Measurements from ENCODE around the gene DDIT4. TPM values are rescaled to one million over a fixed set of nuclear protein-coding genes. Genes with fewer than 3 reads are reported as not detected.

Gene DDIT4
- total and polyA plus RNA-seq, 2 experiments from 2014 or later: 114 to 136 TPM

GRCh38 chr10:72322280-72323058 is 48.7 kb downstream of the DDIT4 start (continued):
- no peak for TF ChIP-seq ZNF462 (CRISPR knock-in tag; IDR thresholded peaks at IDR 0.05)

GRCh38 chr10:72323108-72323749 is 49.5 kb downstream of the DDIT4 start:
- Mint-ChIP-seq H3K9me3 (no peaks in the 10 kb centered on the region; the same call in 1 of the 3 replicates), H3K27ac (no peak overlapping the region), H3K27me3 (ENCODE audit: insufficient read depth, low read depth, poor library complexity) (peaks cover 32% of the 10 kb centered on the region), H3K4me3 (no peak overlapping the region), H3K36me3 (ENCODE audit: low read depth) (no peaks in the 10 kb centered on the region; the same call in 2 of the 3 replicates), H3K4me1 (peaks cover 52% of the 10 kb centered on the region)
- no peak overlapping the region for H3K27ac ChIP-seq (ENCODE audit: low read depth)
- no peaks in the 10 kb centered on the region for H3K36me3 ChIP-seq (ENCODE audit: insufficient read depth)
- peaks cover 27% of the 10 kb centered on the region for H3K4me1 ChIP-seq (ENCODE audit: insufficient read depth)
- DNase-seq (ENCODE audit: low spot score) (no peak), ATAC-seq (no peak)
- peaks cover 13% of the 10 kb centered on the region for H3F3A ChIP-seq (replicated peaks; ENCODE audit: low read depth)
- H2AFZ ChIP-seq: no peak overlapping the region
- no peaks in the 10 kb centered on the region for H3K9me2 ChIP-seq (ENCODE audit: insufficient read depth)
- H3K27me3 ChIP-seq (ENCODE audit: insufficient read depth): no peaks in the 10 kb centered on the region
- no peaks in the 10 kb centered on the region for H3K79me2 ChIP-seq (replicated peaks; ENCODE audit: insufficient read depth)
- no peak overlapping the region for H3K4me3 ChIP-seq
- H4K20me1 ChIP-seq (replicated peaks; ENCODE audit: insufficient read depth): no peaks in the 10 kb centered on the region
- H3K4me2 ChIP-seq: no peak overlapping the region
- no peak for TF ChIP-seq JUNB (IDR thresholded peaks at IDR 0.05; ENCODE audit: unreplicated experiment)
- TF ChIP-seq ETS1 (IDR thresholded peaks at IDR 0.05): no peak
- TF ChIP-seq POLR2AphosphoS5 (IDR thresholded peaks at IDR 0.05; ENCODE audit: low read depth): no peak
- TF ChIP-seq CTCF (conservative IDR thresholded peaks at IDR 0.05; ENCODE audit: low read depth in 2 of 2): no peak
- no peak for TF ChIP-seq ZNF331 (CRISPR knock-in tag; IDR thresholded peaks at IDR 0.05; ENCODE audit: low read depth)
- TF ChIP-seq REST (IDR thresholded peaks at IDR 0.05; ENCODE audit: unreplicated experiment): no peak
- no peak for TF ChIP-seq NANOG (IDR thresholded peaks at IDR 0.05; ENCODE audit: borderline replicate concordance)

All from GM23338 (cell line).